ENCODE measurements around the gene SYT2.

- TF ChIP-seq CTCF (conservative IDR thresholded peaks at IDR 0.05 in 1 of 2, IDR thresholded peaks at IDR 0.05 in 1 of 2; ENCODE audit: low read depth in 1 of 2, low read length in 2 of 2) (no peak), EZH2 (IDR thresholded peaks at IDR 0.05; ENCODE audit: low read length, missing control alignments) (no peak)
Observed at GRCh38 chr1:202605515-202605914, 104.7 kb downstream of the SYT2 start.
